Sigmoid colon (tissue), 7 donors: ENCODE results near the gene EPHA2. TPM values are rescaled to one million over a fixed set of nuclear protein-coding genes. Genes with fewer than 3 reads are reported as not detected.
A peak's percentile ranks its signal among the peaks of the same experiment; 100 is the strongest.

Experiments
- DNase-seq: peaks from one replicate; pipeline ENCODE4 v3.0.0-alpha.2; 2019
- H3K27ac ChIP-seq, 4 donors: fragments of 200-600 bp; sonication (generic); one replicate each; pipeline ENCODE4 v1.5.1; 2016 to 2019; ENCODE audit warnings: mild to moderate bottlenecking in 1 of 4
- H3K27me3 ChIP-seq, 3 donors: fragments of 200-600 bp; sonication (generic); one replicate each; pipeline ENCODE4 v1.5.1; 2019; ENCODE audit warnings: mild to moderate bottlenecking in 1 of 3
- H3K36me3 ChIP-seq, 4 donors: fragments of 200-600 bp; sonication (generic); one replicate each; pipeline ENCODE4 v1.5.1; 2016 to 2019
- H3K4me1 ChIP-seq, 4 donors: fragments of 200-600 bp; sonication (generic); one replicate each; pipeline ENCODE4 v1.5.1; 2017 to 2019
- H3K4me3 ChIP-seq, 4 donors: fragments of 200-600 bp; sonication (generic); one replicate each; pipeline ENCODE4 v1.5.1; 2017 to 2019; ENCODE audit warnings: mild to moderate bottlenecking in 2 of 4, moderate library complexity in 1 of 4
- H3K9me3 ChIP-seq, 4 donors: fragments of 200-600 bp in 3 of 4; sonication (generic) in 3 of 4; one replicate each; pipeline versions ENCODE4 v1.5.1 to v1.6.1; 2013 to 2019
- CTCF ChIP-seq, 4 experiments: fragments of 450-650 bp in 3 of 4; fragments of 200-600 bp in 1 of 4; IDR thresholded peaks; one replicate each; pipeline ENCODE4 v1.5.1; 2016 to 2019; ENCODE audit warnings: antibody characterized with exemption in 4 of 4, mild to moderate bottlenecking in 3 of 4, moderate library complexity in 2 of 4
- EP300 ChIP-seq, 4 donors: sonication (generic); formaldehyde crosslinking; IDR thresholded peaks; one replicate each; pipeline ENCODE4 v1.6.1; 2017; ENCODE audit warnings: antibody characterized with exemption in 4 of 4
- POLR2A ChIP-seq, 2 donors: fragments of 450-650 bp; IDR thresholded peaks; one replicate each; pipeline ENCODE4 v1.6.1; 2016; ENCODE audit warnings: antibody characterized with exemption in 2 of 2, mild to moderate bottlenecking in 2 of 2, moderate library complexity in 2 of 2
- POLR2AphosphoS5 ChIP-seq, 4 donors: sonication (generic); formaldehyde crosslinking; IDR thresholded peaks; one replicate each; pipeline ENCODE4 v1.6.1; 2017; ENCODE audit warnings: antibody characterized with exemption in 4 of 4
- WGBS, 2 donors: extraction: QIAGEN DNeasy Blood & Tissue Kit; methylation state at CpG; one replicate each; pipeline ENCODE4 v1.1.7; 2013; 5-methylcytosine and 5-hydroxymethylcytosine counted together
- intact Hi-C: fragments of 100-400 bp; cut with DNase I; formaldehyde crosslinking; loops from one replicate; pipeline ENCODE4 v1.15.1; 2023
- polyA plus RNA-seq, 3 donors: library from polyadenylated mRNA; stranded (reverse); fragments of 200-250 nt; gene quantifications; one replicate each; pipeline ENCODE4 v1.2.3, GENCODE V29; 2013
- total RNA-seq, 4 donors: library from RNA; depleted of rRNA; stranded (reverse); fragments of >200 nt; gene quantifications; one replicate each; pipeline ENCODE4 v1.1.0, GENCODE V29; 2016
- donor health status: healthy with polysubstance abuse.
- donor health status: Bipolar disorder and iron deficiency.
- donor health status: healthy.

EPHA2 gene
- total and polyA plus RNA-seq, 7 donors, result 3.3 to 24.7 (median 6.0) TPM

DNA sequence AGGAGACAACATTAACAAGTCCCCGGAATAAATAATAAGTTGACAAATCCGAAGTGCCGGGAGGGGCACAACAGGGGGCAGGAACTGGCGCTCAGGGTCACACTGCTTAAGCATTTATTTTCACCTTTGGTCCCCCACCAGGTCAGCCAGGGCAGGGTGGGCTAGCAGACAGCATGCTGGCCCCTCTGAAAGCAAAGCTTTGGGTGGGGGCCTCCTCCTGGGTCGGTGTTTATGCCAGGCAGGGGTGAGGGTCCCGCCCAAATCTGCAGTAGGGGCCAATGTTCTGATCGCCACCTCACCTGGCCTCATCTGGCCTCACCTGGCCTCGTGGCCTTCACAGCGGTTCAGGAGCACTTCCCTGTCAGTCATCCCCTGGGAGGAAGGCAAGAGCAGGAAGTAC, 74.2 kb downstream of the EPHA2 start:
- Histone ChIP-seq H3K4me1 (peaks cover 0 to 7% (median 2%) of the 10 kb centered on the region in 4 donors), H3K9me3 (no peaks in the 10 kb centered on the region), H3K4me3 (no peak overlapping the region), H3K36me3 (no peaks in the 10 kb centered on the region), H3K27ac (no peak overlapping the region), H3K27me3 (no peaks in the 10 kb centered on the region)
- intact Hi-C loops, result loop anchor here (5.0 kb wide), 1 partner anchor 281 kb away; no protein-coding TSS in a partner anchor
- WGBS, 2 donors, result 74 to 87% methylated on average over 9 of the region's 9 CpGs
- no peak for DNase-seq
- TF ChIP-seq POLR2A (IDR thresholded peaks at IDR 0.05), result no peak
- no peak for TF ChIP-seq EP300 (IDR thresholded peaks at IDR 0.05)
- no peak for TF ChIP-seq POLR2AphosphoS5 (IDR thresholded peaks at IDR 0.05)
- no peak for TF ChIP-seq CTCF (IDR thresholded peaks at IDR 0.05)

DNA sequence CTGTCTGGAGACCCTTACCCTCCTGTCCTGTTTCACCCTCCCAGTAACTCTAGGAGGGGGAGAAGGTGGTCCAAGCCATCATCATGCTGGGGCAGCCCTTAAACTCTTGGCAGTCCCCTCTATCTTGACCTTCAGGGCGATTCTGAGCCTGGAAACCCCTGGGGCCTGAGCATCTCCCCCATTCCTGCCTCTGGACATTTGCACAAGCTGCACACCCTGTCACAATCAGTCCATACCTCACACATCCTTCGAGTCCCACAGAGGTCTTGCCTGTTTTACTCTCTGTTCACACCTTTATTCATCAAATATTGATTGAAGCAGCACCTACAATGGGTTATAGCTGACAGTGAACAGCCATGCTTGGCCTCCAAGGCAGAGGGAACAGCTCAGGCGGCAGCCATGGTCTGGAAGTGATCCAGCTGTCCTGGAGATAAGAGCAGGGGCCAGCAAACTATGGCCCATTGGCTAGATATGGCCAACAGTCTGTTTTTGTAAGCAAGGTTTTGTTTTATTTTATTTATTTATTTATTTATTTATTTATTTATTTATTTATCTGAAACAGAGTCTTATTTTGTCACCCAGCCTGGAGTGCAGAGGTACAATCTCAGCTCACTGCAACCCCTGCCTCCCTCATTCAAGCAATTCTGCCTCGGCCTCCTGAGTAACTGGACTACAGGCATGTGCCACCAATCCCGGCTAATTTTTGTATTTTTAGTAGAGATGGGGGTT, 75.3 kb downstream of the EPHA2 start:
- H3K9me3 ChIP-seq, result no peaks in the 10 kb centered on the region
- H3K4me1 ChIP-seq, result peaks cover 0 to 13% (median 5%) of the 10 kb centered on the region in 4 donors
- H3K27me3 ChIP-seq, result no peaks in the 10 kb centered on the region
- WGBS, 2 donors, result 83 to 89% methylated on average over 5 of the region's 5 CpGs
- H3K36me3 ChIP-seq, result no peaks in the 10 kb centered on the region
- intact Hi-C loops, result loop anchor here (5.0 kb wide), 1 partner anchor 282 kb away; no protein-coding TSS in a partner anchor
- no peak overlapping the region for H3K27ac ChIP-seq
- no peak overlapping the region for H3K4me3 ChIP-seq
- no peak for DNase-seq
- TF ChIP-seq POLR2A (IDR thresholded peaks at IDR 0.05), result no peak
- TF ChIP-seq CTCF (IDR thresholded peaks at IDR 0.05), result no peak
- TF ChIP-seq POLR2AphosphoS5 (IDR thresholded peaks at IDR 0.05), result no peak
- no peak for TF ChIP-seq EP300 (IDR thresholded peaks at IDR 0.05)

GRCh38 chr1:16078925-16079656, 76.8 kb downstream of the EPHA2 start:
- no peak overlapping the region for H3K27ac ChIP-seq
- 25 to 35% methylated on average over 10 of the region's 10 CpGs for WGBS, 2 donors
- intact Hi-C loops, result loop anchor here (1.0 to 2.0 kb wide), 3 partner anchors 76 to 168 kb away; no protein-coding TSS in a partner anchor
- H3K36me3 ChIP-seq, result no peaks in the 10 kb centered on the region
- H3K9me3 ChIP-seq, result no peaks in the 10 kb centered on the region
- H3K4me3 ChIP-seq, result no peak overlapping the region
- DNase-seq, result peak; percentile 89
- peaks cover 0 to 27% (median 18%) of the 10 kb centered on the region in 4 donors for H3K4me1 ChIP-seq
- TF ChIP-seq POLR2A (IDR thresholded peaks at IDR 0.05) (no peak), CTCF (IDR thresholded peaks at IDR 0.05) (peak; percentile 81 to 97 (median 96))
- H3K27me3 ChIP-seq, result peaks cover 0 to 3% (median 0%) of the 10 kb centered on the region in 3 donors

DNA sequence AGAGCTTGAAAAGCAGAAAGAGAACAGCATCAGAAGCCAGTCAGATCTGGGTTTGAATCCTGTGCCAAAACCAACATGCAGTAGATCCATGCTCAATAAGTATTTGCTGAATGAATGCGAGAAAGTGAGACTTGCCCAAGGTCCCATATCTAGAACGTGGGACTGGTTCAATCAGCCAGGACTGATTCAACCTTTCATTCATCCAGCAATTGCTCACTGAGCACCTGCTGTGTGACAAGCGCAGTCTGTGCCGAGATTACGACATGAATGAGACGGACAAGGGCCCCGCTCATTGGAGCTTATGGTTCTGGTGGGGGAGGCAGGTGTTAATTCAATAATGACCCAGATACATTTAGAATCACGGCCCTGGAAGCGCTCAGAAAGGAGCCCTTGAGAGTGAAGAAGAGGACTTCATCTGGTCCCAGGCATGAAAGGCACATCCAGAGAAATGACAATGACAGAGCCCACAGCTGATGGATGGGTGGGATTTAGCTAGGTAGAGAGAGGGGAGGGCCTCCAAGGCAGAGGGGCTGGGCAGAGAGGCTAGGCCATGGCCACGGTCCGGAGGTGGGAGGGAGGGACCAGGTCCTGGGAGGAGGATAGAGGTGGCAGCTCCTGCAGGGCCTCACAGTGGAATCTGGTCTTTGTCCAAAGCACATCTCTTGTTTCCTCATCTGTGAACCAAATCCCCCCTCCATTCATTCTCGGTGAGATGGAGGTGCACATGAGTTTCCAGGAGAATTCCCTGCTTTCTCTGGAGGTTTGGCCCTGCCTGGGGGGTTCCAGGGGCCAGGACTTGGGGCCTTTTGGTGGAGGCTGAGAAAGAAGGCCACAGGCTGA, 78.2 kb downstream of the EPHA2 start:
- Histone ChIP-seq H3K4me1 (peaks cover 0 to 39% (median 30%) of the 10 kb centered on the region in 4 donors), H3K36me3 (no peaks in the 10 kb centered on the region), H3K27ac (no peak overlapping the region), H3K4me3 (no peak overlapping the region), H3K9me3 (no peaks in the 10 kb centered on the region), H3K27me3 (peaks cover 0 to 16% (median 7%) of the 10 kb centered on the region in 3 donors)
- TF ChIP-seq POLR2AphosphoS5 (IDR thresholded peaks at IDR 0.05) (no peak), CTCF (IDR thresholded peaks at IDR 0.05) (no peak), POLR2A (IDR thresholded peaks at IDR 0.05) (no peak), EP300 (IDR thresholded peaks at IDR 0.05) (no peak)
- DNase-seq, result no peak
- intact Hi-C loops, result loop anchor here (2.0 kb wide), 2 partner anchors 77 to 169 kb away; no protein-coding TSS in a partner anchor
- 73 to 89% methylated on average over 12 of the region's 12 CpGs for WGBS, 2 donors
